ENCODE data around the gene EFR3B.

DNA sequence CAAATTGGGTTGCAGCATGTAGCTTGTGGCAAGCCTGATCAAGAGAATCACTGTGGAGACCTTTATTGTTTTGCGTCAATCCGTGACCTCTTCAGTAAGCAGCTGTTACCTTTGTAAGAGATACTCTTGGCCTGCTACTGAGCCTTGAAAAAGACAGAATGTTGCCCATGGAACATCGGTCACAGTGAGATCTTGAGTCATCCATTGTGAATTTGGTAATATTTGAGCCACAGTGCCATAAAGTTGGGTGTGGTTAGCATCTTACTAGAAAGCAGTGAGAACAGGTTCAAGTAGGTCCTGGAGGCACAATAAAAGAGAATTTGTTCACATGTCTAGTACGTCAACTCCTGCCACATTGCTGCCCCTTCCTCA, 12.7 kb upstream of the EFR3B start:
- TF ChIP-seq CREB1 (IDR thresholded peaks at IDR 0.05; ENCODE audit: low read depth) (no peak), YY1 (IDR thresholded peaks at IDR 0.05; ENCODE audit: low read depth) (no peak), CEBPB (IDR thresholded peaks at IDR 0.05) (no peak), EP300 (IDR thresholded peaks at IDR 0.05; ENCODE audit: borderline replicate concordance) (no peak), TAF1 (IDR thresholded peaks at IDR 0.05; ENCODE audit: low read depth) (no peak), EGR1 (IDR thresholded peaks at IDR 0.05) (no peak), RAD21 (IDR thresholded peaks at IDR 0.05; ENCODE audit: low read depth) (no peak), NFIC (IDR thresholded peaks at IDR 0.05) (no peak), TEAD4 (IDR thresholded peaks at IDR 0.05) (no peak)
- TF ChIP-seq, protein P1, sequence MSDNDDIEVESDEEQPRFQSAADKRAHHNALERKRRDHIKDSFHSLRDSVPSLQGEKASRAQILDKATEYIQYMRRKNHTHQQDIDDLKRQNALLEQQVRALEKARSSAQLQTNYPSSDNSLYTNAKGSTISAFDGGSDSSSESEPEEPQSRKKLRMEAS (IDR thresholded peaks at IDR 0.05) = no peak
- TF ChIP-seq, protein P2, sequence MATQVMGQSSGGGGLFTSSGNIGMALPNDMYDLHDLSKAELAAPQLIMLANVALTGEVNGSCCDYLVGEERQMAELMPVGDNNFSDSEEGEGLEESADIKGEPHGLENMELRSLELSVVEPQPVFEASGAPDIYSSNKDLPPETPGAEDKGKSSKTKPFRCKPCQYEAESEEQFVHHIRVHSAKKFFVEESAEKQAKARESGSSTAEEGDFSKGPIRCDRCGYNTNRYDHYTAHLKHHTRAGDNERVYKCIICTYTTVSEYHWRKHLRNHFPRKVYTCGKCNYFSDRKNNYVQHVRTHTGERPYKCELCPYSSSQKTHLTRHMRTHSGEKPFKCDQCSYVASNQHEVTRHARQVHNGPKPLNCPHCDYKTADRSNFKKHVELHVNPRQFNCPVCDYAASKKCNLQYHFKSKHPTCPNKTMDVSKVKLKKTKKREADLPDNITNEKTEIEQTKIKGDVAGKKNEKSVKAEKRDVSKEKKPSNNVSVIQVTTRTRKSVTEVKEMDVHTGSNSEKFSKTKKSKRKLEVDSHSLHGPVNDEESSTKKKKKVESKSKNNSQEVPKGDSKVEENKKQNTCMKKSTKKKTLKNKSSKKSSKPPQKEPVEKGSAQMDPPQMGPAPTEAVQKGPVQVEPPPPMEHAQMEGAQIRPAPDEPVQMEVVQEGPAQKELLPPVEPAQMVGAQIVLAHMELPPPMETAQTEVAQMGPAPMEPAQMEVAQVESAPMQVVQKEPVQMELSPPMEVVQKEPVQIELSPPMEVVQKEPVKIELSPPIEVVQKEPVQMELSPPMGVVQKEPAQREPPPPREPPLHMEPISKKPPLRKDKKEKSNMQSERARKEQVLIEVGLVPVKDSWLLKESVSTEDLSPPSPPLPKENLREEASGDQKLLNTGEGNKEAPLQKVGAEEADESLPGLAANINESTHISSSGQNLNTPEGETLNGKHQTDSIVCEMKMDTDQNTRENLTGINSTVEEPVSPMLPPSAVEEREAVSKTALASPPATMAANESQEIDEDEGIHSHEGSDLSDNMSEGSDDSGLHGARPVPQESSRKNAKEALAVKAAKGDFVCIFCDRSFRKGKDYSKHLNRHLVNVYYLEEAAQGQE (IDR thresholded peaks at IDR 0.05; ENCODE audit: low read depth) = no peak
- TF ChIP-seq, protein P3, sequence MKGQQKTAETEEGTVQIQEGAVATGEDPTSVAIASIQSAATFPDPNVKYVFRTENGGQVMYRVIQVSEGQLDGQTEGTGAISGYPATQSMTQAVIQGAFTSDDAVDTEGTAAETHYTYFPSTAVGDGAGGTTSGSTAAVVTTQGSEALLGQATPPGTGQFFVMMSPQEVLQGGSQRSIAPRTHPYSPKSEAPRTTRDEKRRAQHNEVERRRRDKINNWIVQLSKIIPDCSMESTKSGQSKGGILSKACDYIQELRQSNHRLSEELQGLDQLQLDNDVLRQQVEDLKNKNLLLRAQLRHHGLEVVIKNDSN (IDR thresholded peaks at IDR 0.05) = no peak
